Stimulated activated CD8-positive, alpha-beta memory T cell treated with anti-CD3 and anti-CD28 coated beads, Interleukin-12 subunit alpha, Interleukin-12 subunit beta, amount 100 ng/mL, for 24 hours (primary cell): ENCODE data around the gene SLC30A3.
A peak's percentile ranks its signal among the peaks of the same experiment; 100 is the strongest.

Source experiments
- DNase-seq: peaks from one replicate; pipeline ENCODE4 v3.0.0-alpha.2; 2020; ENCODE audit errors: extremely low read depth

Gene SLC30A3

DNA sequence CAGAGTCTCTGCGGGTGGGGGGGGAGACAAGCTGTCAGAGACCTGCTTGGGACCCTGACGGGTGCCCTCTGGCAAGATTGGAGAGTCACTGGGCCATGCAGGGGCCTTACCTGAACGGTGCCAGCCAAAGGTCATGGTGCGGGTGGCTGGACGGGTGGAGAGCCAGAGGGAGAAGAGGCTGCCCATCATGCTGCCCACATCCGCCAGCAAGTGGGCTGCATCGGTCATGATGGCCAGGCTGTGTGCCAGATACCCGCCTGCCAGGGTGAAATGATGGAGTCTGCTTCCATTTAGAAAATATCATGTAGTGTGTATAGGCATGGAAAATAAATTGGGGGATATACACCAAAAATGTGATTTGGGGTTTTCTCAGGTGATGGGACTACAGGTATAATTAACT, 4.8 kb downstream of the SLC30A3 start:
- DNase-seq = no peak

DNA sequence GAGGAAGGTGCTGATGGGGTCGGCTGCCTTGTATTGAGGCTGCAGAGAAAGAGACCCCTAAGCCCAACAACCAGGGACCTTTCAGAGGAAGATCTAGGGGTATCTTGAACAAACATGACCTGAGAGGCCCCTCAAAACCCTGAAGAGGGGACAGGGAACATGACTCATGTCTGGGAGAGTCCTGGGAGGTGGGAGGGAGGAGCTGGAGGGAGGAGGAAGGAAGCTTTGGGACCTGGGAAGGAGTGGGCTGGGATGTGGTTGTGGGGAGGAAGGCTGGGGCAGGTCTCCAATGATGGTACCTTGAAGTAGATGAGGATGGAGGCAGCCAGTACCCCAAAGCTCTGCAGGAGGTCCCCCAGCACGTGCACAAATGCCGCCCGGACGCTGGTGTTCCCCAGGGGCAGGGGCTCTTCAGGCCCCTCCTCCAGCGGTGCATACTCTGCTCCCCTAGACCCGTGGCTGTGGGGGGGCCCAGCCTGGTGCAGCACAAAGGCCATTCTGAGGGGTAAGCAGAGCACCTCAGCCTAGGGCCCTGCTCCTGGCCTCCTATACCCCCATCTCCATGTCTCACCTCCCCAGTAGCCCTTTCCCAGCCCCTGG, 5.9 kb downstream of the SLC30A3 start:
- DNase-seq = no peak

DNA sequence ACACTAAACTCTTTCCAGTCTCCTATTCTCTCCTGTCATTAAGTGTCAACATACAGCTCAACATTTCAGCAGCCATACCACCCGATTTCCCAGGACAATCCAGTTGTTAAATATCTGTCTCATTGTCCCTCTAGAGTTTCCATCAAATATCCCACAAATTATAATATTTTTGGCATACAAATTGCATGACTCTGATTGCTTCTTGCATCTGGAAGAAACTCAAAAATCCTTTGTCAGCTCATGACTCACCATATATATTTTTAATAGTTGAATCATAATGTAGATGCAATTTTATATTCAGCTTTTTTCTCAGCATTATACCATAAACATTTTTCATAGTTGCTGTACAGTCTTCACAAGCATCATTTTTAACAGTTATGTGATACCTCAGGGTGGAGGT, 7.2 kb downstream of the SLC30A3 start:
- no peak for DNase-seq

DNA sequence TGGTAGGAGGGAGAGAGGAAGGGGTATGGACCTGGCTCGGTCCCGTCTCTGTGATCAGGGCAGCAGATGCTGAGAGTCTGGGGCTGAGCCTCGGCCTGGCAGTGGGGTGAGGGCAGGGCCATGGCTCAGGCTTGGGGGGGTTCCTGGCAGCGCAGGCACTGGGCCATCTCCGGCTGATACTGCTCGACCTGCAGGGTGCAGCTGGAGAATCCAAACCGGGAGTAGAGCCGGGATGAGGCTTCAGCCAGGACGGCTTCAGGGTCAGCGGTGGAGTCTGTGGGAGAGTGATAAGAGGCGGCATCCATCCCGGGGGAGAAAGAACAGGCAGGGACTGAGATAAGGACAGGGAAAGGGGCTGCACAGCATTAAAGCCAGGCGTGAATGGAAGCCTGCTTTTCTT, 7.7 kb downstream of the SLC30A3 start:
- DNase-seq = no peak

DNA sequence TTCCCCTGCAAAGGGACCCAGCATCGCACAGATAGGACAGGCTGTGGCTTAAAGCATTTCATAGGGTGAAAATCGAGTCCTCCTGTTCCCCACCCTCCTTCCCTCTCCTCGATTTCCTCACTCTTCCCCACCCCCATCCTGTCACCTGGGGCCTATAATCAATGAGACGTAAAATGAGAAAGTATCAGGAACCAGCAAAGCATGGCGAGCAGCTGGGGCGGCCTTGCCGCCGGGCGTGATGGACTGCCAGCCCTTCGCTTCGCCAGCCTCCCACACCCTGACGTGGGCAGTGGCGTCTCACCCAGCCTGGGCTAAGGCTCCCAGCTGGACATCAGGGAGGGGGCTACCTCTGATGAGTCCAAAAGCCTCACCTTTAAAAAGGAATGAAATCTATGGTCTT, 11.1 kb downstream of the SLC30A3 start:
- no peak for DNase-seq

DNA sequence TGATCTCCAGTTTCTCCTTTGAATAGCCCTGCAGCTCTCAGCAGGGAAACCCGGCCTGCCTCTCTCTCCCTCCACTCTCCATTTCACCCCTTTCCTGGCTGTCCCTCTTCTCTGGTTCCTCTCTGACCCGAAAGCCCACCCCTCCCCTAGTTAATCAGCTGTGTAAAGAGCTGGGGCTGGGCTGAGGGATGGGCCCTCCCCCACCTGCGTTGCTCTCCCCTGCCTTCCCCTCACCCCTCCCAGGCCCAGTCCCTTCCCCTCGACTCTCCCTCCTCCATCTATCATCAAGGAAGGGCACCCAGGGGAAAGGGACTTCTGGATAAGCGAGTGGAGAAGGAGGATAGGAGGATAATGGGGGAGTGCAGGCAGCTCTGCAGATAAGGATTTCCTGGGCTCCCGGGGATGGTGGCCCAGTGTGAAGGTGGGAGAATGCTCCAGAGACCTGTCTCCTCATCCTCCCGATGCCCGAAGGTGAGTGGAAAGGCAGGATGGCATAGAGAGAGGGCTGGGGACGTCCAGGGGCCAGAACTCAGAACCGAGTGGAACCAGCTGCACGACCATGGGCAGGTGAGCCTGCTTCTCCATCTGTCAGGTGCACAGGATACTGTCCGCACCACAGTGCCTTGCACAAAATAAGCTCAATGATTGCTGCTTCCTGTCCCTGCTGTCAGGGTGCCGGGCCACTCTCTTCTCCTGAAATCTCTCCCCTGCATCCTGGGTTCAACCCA, 12.0 kb downstream of the SLC30A3 start:
- DNase-seq = no peak

DNA sequence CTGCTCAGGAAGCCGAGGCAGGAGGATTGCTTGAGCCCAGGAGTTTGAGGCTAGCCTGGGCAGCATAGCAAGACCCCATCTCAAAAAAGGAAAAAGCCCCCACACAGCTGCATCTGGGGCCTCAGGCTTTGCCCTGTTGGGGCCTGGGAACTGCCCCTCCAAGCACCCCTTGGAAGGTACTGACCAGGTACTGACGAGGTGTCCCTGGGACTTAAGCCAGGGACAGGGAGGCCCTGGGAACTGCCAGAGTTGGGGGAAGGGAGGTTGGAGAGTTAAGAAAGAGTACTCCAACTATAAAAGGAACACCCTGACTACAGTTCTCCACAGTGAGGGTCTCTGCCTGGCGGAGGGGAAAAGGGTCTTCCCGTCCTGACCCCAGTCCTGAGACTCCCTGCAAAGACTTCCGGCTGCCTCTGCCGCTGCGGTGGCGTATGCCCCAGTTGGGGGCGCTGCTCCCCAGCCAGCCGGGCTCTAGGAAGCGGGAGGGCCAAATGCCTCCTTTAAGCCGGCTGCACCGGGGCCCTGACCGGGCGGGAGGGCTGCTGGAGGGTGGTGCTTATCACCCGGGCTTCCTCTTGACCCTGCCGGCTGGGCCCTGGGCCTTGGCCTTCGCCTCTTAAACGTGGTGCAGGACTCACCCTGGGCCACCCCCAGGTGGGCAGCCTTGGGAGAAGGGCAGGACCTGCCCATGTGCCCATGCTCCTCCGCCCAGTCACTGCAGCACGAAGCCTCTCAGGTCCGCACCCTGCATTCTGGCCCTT, 12.8 kb downstream of the SLC30A3 start:
- peak; percentile 24 for DNase-seq

DNA sequence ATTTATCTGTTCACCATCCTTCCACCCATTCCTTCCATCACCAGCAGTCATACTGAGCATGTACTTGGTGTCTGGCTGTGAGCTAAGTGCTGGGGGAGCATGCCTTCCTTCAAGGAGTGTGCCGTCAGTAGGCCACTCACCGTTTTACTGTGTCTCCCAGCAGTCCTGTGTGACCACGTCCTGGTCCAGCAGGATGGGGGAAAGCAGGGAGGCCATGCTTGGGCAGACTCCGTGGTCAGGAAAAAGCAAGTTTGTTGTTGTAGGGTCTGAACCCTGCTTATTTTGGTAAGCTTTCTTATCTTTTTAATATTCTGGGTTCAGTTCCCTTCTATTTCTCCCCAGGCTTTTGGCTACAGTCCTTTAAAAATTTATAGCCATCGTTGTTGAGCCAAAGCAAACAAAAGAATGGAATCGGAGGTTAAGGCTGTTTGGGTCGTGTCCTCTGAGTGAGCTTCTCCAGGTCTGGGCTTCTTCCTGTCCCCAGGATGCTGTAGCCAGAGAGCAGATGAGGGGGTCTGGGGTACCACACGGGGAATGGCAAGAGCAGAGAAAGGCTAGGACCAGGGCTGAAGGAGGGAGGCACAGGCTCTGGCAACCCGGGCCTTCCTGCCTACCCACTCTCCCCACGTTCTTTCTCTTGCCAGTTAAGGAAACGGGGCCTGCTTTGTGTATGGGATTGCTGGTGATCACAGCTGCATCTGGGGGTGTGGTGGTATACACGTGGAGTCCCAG, 13.5 kb downstream of the SLC30A3 start:
- DNase-seq = no peak

DNA sequence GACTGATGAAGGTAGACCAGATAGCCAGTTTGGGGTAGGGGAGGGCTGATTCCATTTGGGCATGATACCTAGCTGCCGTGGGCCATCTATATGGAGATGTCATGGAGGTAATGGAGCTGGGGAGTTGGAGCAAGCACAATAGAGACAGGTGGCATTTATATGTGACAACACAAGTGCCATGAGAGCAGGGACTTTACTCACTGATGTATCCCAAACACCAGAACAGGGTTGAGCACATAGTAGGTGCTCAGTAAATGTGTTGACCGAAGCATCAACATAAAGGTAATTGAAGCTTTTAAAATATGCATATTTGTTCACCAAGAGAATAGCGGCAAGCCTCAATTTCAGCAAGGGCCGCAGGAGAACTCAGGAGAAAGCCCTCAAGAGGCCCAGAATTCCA, 15.0 kb downstream of the SLC30A3 start:
- DNase-seq = no peak

DNA sequence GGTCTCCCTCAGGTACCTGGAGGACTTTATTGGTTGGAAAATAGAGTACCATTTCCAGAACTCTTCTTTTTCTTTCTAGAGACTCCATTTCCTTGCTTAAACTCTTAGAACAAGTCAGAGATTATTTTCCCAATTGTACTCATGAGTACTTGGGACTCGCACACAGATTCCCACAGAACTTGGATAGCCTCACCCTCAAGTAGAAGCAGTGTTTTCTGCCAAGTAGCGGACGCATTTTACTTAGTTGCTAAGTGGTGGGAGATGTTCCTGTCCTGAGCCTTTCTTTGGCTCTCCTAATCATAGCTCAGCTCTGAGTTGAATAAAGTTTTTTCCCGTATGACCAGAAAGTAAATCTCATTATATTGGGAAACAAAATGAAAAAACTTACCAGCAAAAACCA, 17.2 kb downstream of the SLC30A3 start:
- DNase-seq = no peak

DNA sequence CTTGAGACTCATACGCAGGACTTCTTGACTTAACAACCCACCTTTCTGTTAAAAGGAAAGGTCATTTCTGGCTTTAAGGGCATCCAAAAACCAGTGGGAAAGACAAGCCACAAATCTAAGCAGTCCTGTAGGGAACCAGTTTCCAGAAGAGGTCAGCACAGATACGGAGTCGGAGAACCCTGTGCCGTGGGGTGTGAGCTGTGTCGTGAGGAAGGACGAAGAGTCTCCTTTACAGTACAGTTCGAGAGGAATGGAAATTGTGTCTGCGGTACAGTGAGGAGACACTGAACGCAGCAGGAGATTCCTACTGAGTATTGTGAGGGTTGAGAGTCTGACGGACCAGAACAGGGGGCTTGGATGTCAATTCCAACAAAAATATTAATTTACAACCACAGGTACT, 17.7 kb downstream of the SLC30A3 start:
- no peak for DNase-seq

DNA sequence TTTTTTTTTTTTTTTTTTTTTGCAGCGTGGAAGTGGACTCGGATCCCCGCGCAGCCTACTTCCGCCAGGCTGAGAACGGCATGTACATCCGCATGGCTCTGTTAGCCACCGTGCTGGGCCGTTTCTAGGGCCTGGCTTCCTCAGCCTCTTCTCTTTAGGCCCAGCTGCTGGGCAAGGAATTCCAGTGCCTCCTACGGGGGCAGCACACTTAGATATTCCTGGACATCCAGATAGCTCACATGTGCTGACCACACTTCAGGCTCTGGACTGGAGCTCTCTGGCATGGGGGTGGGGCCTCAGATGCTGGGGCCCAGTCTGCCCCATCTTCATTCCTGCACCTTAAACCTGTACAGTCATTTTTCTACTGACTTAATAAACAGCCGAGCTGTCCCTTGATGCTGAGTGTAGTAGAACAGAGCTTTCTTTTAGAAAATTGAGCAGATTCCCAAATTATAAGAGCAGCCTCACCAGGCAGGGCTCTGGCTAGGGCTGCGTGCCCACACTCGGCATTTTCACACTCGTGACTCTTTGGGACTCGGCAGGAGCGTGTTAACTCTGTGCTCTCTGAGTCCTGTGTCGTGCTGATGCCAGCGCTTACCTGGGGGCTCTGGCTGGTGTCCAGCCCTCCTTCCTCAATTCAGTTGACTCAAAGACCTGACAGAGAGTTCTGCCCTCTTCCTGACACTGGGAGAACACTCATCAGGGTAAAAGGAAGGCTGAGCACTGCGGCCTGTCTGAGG, 19.3 kb downstream of the SLC30A3 start:
- DNase-seq = no peak

DNA sequence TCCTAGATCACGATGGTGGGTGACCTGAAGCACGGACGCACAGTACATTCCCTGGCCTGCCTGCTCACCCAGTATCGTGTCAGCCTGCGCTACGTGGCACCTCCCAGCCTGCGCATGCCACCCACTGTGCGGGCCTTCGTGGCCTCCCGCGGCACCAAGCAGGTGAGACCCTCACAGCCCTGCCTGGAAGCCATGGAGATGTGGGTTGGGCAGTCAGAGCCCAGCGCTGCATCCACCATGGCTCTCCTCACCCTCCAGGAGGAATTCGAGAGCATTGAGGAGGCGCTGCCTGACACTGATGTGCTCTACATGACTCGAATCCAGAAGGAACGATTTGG, 20.3 kb downstream of the SLC30A3 start:
- no peak for DNase-seq

DNA sequence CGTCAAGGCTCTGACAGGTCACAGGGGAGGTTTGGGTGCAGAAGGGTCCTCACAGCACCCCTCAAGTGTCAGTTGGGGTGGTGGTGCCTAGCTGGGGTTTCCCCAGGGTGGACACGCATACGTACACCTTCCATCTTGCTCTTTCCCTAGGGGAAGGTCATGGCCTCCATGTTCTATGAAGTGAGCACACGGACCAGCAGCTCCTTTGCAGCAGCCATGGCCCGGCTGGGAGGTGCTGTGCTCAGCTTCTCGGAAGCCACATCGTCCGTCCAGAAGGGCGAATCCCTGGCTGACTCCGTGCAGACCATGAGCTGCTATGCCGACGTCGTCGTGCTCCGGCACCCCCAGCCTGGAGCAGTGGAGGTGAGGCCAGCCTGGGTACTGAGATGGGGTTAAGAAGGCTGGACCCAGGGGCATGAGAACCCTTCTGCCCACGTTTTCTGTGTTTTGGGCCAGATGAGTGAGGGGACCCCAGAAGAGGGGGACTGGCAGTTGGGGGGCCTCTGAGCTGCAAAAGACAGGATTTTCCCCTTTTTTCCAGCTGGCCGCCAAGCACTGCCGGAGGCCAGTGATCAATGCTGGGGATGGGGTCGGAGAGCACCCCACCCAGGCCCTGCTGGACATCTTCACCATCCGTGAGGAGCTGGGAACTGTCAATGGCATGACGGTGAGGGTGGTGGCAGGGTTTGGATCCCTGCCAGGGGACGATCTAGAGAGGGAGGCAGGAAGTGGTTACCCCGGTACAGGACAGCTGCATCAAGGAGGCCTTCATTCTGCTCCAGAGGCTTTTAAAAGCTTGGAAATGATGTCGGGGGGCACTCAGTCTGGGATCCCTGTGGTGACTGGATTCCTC, 20.9 kb downstream of the SLC30A3 start:
- DNase-seq = no peak

DNA sequence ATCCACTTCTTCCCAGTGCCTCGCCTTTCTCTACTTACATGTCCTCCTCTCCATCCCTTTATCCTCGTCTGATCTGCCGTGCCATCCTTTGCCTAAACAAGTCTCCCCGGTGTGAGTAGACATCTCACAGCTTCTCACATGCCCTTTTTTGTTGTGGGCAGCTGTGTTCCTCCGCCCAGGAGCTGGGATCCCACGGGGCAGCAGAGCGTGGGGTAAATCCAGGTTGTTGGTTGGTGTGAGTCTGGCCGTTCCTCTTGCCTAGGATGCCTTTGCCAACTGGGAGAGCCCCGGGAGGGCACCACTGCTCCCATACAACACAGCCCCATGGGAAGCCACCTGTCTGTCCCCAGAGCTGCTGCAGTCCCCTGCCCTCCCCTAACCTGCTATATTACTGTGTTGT, 22.4 kb downstream of the SLC30A3 start:
- DNase-seq = no peak

DNA sequence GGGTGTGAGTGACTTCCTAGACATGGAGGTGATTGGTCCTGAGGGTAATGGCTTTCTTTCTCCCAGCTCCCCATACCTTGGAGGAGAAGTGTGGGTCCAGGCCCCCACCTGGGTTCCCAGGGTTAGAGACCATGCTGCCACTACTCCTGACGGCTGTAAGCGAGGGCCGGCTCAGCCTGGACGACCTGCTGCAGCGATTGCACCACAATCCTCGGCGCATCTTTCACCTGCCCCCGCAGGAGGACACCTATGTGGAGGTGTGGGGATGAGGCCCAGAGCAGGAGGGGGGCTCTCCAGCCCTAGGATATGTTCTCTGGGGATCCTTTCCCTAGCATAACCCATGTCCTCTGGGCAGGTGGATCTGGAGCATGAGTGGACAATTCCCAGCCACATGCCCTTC, 23.9 kb downstream of the SLC30A3 start:
- no peak for DNase-seq

DNA sequence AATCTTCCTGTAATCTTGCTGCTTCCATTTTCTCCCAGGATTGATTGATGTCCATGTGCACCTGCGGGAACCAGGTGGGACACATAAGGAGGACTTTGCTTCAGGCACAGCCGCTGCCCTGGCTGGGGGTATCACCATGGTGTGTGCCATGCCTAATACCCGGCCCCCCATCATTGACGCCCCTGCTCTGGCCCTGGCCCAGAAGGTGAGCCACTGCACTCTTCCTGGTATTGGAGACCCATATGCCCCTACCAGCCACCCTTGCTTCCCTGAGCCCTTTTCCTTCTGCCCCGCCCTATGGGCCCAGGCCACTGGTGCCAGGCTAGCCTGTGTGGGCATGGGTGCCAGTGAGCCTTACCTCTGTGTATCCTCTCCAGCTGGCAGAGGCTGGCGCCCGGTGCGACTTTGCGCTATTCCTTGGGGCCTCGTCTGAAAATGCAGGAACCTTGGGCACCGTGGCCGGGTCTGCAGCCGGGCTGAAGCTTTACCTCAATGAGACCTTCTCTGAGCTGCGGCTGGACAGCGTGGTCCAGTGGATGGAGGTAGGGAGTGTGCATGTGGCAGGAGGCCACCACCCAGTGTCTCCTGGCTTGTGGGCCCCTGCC, 25.4 kb downstream of the SLC30A3 start:
- no peak for DNase-seq

DNA sequence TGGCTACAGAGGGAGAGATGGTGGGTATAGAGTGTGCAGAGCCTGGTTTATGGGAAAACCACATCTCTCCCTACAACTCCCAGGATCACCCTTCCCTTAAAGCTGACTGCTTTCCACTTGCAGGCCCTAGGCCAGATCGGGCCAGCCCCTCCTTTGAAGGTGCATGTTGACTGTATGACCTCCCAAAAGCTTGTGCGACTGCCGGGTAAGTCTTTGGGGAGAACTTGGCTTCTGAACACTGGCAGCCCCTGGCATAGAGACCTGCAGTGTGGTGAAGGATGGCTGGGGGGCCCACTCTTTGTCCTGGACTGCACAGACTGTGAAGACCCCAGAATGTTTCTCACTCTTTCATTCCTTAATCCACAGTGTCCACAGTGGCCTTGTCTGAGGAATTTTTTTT, 26.2 kb downstream of the SLC30A3 start:
- DNase-seq = no peak

DNA sequence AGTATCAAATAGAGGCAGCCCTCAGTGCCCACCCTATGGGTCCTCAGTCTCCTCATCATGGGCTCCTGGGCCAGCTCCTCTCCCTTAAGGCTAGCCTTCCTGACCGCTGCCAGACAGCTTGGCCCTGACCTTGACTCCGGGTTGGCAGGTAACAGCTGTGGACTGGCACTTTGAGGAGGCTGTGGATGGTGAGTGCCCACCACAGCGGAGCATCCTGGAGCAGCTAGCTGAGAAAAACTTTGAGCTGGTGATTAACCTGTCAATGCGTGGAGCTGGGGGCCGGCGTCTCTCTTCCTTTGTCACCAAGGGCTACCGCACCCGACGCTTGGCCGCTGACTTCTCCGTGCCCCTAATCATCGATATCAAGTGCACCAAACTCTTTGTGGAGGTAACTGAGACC, 26.7 kb downstream of the SLC30A3 start:
- DNase-seq = no peak

DNA sequence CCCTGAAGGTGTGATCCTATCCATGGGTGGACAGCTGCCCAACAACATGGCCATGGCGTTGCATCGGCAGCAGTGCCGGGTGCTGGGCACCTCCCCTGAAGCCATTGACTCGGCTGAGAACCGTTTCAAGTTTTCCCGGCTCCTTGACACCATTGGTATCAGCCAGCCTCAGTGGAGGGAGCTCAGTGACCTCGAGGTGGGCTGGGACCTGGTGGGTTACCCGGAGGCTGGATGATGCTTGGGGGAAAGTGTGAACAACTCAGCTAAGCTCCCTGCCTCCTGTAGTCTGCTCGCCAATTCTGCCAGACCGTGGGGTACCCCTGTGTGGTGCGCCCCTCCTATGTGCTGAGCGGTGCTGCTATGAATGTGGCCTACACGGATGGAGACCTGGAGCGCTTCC, 29.5 kb downstream of the SLC30A3 start:
- no peak for DNase-seq

DNA sequence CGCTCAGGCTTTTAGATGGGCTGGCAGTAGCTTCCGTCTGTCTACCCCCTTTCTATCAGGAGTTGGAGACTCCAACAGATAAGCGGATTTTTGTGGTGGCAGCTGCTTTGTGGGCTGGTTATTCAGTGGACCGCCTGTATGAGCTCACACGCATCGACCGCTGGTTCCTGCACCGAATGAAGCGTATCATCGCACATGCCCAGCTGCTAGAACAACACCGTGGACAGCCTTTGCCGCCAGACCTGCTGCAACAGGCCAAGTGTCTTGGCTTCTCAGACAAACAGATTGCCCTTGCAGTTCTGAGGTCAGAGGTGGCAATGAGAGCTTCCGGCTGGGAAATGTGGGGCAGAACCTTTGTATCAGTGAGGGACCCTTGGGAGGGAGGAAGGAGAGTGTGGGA, 30.9 kb downstream of the SLC30A3 start:
- DNase-seq = no peak
